Suppressor macrophage treated with lipopolysaccharide for 1 hour (primary cell): ENCODE results near the gene GDAP1L1.
"Not testable (repeated sequence)": the region's sequence is repeated elsewhere in the genome, so short reads cannot be mapped to it uniquely, and the experiment has no call there.

Experiments used
- DNase-seq, 3 donors: peaks; one replicate each; pipeline ENCODE4 v3.0.0-alpha.2; 2020 to 2022

The GDAP1L1 gene

DNA sequence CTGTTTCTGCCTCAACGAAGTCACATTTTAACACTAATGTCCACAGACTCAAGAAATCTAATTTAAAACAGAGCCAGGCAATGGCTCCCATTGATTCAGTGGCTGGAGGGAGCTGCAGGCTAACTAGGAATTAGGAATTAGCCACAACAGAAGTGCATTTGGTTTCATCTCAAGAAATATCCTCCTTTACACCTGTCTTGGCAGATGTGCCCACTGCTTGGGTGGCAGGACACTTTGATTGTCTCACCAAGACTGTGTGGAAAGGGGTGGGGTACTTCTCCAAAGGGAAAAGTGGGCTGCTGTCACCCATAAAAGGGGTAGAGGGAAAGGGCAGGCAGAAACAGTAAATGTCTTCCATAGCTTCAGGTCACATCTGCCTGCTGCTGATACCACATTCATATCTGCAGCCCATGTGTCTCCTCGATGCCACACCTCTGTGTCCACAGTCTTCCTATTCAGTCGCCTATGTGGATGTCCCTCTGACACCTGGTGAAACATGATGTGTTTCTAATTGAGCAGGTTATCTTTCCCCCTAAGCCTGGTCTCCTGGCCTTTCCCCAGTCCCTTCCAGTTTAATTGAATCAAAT is 25.6 kb upstream of the GDAP1L1 start:
- DNase-seq, result no peak

DNA sequence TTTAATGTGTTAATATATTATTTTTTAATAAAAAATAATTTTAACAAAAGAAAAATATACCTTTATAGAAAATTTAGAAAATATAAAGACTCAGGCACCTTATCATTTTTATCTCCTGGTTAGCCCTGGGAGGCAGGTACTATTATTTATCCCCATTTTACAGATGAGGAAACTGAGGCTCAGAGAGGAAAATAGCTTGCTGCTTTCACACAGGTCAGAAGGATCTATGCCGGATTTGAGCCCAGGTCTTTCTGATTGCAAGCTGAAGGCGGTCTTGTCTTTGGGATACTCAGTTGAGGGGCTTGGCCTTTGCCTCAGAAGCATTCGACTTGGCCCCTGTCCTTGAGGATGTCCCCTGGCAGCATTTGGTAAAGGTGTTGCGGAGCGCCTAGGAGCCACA is 25.1 kb upstream of the GDAP1L1 start:
- no peak for DNase-seq

DNA sequence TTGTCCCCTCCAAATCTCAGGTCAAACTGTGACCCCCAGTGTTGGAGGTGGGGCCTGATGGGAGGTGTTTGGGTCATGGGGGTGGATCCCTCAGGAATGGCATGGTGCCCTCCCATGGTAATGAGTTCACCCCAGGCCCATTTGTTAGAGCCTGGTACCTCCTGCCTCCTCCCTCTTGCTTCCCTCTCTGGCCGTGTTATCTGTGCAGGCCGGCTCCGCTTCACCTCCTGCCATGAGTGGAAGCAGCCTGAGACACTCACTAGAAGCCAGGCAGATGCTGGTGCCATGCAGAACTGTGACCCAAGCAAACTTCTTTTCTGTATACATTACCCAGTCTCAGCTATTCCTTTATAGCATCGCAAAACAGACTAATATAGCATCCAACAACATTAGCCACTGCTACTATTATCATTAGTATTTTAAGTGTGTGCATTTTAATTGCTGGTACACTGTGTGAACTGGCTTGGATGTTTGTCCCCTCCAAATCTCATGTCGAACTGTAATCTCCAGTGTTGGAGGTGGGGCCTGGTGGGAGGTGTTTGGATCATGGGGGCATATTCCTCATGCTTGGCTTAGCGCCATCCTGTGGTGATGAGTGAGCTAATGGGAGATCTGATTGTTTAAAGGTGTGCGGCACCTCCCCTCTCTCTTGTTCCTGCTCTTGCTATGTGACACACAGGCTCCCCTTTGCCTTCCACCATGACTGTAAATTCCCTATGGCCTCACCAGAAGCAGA is 24.3 kb upstream of the GDAP1L1 start:
- no peak for DNase-seq

DNA sequence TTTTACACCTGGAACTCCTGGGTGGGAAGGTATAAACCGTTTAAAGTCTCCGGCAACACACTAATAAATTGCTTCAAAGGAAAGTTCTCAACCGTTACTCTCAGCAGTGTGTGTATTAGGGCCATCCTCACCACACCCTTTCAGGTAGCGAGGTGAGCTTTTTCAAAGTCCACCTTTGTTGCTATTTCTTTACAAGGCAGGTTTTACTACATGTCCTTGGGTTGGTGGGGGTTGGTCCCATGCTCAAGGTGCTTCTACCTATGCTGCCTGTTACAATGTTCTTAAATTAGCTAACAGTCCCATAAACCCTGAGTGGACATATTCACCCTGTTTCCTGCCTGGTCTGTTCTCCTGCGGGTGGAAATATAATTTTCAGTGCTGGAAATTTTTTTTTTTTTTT is 23.4 kb upstream of the GDAP1L1 start:
- DNase-seq, result no peak

DNA sequence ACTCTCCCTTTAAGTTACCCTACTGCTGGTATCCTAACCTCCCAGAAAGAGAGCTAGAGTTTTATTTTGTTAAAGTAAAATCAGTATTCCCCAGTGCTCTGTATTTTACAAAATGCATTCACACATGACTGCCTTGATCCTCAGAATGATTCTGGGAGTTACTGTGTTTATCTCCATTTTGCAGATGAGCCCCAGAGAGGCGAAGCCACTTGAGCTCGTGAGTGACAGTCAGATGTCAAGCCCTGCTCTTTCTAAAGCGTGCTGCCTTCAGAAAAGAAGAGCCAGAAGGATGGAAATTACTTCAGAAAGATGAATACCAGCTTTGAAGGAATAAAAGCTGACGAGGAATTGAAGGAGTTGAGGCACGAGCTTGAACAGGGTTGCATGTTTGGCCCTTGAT is 22.5 kb upstream of the GDAP1L1 start:
- no peak for DNase-seq

DNA sequence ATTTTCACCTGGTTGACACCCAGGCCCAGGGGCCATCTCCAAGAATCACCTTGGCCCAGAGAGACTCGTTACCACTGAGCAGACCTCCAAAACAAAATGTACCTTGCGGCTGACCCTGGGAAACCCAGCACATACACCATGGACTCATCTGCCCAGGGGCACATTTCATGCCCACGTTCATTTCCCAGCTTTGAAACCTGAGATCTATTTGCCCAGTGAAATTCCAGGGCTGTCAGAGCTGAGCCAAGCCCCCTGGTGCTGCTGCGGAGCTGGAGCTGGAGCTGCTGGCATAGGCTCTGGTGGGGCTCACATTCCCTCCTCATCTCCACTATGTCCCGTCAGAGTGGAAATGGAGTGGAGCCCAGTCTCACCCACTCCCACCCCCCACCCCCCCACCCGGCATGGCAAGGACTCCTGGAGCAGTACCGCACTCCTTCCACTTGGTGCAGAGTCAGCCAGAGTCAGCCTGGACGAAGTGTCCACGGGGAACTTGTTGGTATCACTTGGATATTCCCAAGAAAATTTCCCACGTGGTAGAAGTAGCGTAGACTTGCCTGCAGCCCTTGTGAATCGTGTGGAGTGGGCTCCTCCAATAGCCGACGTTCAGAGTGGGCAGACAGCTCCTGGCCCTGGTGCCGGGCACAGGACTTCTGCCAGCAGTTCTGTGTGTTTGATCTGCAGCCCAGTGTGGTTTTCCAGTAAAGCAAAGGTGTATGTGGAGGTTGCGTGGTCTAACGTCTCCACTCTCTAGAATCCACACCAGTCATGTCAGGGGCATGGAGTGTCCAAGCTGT is 18.4 kb upstream of the GDAP1L1 start:
- DNase-seq, result no peak

DNA sequence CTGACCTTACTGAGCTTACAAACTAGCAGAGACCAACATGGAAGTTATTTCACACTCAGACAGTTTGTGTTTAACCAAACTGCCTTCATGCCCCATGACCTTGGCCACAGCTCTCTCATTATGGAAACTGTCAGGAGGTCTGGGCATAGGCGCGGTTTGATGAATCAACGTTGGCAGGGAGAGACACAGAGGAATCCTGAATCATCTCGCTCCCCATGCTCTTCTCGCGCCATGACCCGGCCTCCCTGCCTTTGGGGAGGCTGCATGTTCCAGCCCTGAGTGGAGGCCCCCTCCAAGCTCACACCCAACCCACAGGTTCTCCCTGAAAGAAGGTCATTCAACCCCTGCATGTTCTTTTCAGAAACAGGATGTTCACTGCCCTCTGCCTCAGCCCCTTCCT is 15.9 kb upstream of the GDAP1L1 start:
- DNase-seq, result no peak

DNA sequence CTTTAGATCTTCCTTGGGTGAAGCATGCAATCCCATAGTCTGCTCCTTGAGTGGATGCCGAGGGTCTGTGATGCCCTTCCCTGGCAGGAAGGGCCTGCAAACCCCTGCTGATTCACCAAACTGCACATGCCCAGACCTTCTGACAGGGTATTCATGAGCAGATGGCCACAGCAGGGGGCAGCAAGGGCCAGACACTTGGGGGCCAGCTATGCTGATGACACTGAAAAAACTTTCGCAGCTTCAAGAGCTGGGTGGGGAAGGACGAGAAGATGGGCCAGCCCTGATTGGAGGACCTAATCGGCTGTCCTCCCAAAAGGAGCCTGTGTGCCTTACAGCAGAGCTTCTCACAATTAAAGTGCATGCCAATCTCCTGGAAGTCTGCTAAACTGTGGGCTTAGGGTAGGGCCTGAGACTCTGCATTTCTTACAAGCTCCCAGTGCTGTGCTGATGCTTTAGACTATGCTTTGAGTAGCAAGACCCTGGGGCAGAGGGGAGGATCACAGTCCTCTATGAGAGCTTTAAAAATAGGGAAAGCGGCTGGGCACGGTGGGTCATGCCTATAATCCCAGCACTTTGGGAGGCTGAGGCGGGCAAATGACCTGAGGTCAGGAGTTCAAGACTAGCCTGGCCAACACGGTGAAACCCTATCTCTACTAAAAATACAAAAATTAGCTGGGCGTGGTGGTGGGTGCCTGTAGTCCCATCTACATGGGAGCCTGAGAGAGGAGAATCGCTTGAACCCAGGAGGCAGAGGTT is 15.2 kb upstream of the GDAP1L1 start:
- DNase-seq, result no peak

DNA sequence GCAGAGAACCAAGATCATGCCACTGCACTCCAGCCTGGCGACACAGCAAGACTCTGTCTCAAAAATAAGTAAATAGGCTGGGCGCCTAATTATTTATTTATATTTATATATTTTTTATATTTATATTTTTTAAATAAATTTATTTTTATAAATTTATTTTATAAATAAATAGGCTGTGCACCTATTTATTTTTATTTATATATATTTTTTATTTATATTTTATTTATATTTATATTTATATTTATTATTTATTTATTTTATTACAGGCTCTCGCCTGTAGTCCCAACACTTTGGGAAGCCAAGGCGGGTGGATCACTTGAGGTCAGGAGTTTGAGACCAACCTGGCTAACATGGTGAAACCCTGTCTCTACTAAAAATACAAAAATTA is 14.6 kb upstream of the GDAP1L1 start:
- not testable (repeated sequence) for DNase-seq

DNA sequence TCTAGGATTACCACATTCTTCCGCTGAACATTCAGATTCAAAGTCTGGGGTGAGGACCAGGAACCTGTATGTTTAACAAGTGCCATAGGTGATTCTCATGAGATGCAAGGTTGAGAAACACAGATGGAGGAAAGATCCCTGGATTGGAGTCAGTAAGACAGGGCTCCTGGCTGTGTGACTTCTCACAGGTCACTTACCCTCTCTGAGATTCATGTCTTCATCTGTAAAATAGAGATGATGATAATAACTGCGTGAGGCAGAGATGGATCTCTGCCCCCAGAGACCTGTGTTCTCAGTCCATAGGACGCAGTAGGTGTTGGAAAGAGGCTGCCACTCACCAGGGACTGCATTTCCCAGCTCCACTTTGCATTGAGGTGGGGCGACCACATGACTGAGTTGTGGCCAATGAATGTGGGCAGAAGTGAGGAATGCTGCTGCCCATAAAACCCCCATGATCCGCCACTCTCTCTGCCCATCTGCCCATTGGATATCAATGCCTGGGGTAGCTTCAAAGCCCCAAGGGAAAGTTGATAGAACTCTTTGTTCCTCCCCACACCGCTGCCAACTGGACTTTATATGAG is 13.6 kb upstream of the GDAP1L1 start:
- no peak for DNase-seq

DNA sequence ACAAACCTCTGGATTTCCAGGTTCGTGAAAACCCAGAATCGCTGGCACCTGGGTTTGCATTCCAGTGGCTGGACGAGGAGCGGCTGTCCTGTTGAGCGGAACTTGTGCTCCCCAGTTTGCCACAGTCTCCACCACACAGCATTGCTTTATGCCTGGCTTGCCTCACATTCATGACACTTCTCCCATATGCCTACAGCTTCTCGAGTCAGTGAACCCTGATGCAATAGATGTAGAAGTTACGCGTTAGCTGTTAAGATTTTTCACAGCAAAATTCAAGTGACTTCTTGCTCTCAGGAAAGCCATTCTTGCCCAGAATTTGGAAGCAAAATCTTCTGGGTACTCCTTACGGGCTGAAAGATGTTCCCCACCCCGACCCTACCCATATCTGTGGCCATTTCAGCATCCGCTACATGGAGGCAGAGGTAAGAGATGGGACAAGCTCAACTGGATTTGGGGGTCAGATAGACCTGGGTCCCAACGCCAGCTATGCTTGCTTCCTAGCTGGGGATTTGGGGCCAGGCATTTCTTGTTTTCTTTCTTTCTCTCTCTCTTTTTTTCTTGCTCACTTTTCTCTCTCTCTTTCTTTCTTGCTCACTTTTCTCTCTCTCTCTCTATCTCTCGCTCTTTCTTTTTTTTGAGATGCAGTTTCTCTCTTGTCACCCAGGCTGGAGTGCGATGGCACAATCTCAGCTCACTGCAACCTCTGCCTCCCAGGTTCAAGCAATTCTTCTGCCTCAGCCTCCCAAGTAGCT is 12.4 kb upstream of the GDAP1L1 start:
- no peak for DNase-seq

DNA sequence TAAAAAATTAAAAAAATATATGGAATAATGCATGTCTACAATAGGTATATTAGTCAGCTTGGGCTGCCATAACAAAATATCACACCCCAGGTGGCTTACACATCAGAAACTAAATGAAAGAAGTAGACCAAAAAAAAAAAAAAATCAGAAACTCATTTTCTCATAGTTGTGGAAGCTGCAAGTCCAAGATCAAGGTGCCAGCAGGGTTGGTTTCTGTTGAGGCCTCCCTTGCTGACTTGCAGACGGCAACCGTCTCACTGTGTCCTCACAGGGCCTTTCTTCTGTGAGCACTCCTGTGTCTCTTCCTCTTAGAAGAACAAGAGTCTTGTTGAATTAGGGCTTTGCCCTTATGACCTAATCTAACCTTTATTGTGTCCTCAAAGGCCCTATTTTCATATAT is 11.4 kb upstream of the GDAP1L1 start:
- no peak for DNase-seq

DNA sequence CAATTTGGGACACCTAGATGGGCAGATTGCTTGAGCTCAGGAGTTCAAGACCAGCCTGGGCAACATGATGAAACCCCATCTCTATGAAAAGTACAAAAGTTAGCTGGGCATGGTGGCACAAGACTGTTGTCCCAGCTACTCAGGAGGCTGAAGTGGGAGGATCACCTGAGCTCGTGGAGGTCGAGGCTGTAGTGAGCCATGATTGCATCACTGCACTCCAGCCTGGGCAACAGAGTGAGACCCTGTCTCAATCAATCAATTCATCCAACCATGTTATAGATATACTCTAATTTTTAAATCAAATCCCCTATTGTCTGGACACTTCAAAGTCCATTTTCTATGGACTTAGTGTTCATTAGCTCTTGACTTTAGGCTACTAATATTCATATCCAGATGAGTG is 10.3 kb upstream of the GDAP1L1 start:
- not testable (repeated sequence) for DNase-seq

DNA sequence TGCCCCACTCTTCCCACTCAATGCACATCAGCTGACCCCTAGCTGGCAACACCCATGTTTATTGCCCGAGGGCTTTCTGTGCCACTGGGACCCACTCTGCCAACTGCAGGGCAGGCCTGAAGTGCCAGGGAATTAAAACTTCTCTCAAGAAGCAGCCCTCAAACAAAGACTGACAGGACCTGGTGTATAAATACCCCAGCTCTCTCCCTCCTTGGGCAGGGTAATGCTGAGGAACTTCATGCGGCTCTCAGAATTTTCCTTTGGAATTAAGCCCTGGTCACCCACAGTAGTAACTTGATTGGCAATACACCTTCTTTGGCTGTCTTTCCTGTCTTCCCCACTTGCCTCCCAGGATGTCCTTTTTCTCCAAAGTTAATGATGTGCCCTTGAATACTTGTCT is 5.3 kb upstream of the GDAP1L1 start:
- no peak for DNase-seq

DNA sequence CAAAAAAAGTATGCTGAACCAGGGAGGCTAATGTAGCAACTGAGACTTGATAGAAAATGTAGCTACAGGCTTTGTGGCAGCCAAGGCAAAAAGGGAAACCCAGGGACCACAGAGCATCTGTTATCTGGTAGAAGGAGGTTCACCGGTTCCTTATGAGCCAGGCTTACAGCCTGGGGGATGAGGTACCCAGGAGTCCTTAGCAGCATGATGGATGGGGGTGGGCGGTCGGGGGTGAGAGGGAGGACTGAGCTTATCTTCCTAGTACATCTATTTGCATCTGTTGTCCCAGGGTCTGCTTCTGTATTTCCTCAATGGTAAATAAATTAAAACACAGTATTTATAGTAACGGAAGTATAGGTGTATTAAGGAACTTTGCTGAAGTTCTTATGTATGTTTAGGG is 1.1 kb upstream of the GDAP1L1 start:
- DNase-seq, result no peak

DNA sequence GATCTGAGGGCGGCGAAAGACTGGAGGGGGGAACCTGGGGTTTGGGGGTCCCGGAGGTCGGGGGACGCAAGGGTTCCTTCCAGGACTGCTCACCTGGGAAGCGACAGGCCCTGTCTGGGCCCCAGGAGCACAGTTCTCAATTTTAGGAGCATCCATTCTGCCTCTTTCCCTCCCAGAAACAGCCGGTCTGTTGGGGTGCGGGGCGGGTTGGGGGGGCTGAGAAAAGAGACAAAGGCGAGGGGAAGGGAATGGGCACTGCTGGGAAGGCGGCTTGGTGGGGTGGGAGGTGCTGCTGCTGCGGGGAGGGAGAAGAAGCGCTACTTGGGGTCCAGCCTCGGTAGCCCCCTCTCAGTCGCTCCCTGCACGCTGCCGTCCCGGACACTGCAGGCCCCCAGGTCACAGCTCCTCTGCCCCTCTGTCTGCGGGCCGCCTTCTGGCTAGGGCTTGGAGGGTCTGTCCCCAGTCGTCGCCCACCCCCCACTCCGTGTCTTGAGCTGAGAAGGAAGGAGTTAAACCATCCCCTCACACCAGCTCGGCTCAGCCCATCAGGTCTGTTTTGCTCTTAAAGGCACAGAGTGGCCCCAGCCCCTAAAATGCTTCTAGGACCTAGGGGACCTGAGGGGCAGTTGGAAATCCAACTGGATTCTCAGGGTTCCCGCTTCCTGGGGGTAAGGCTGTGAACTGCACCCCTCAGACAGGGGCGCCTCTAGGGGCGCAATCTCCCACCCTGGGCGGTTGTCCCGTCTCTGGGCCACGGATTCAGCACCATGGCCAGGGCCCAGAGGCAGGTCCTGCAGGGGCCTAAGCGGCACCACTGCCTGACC is 690 bp downstream of the GDAP1L1 start:
- peak in 2 of 3 donors; percentile 31 to 49 for DNase-seq

DNA sequence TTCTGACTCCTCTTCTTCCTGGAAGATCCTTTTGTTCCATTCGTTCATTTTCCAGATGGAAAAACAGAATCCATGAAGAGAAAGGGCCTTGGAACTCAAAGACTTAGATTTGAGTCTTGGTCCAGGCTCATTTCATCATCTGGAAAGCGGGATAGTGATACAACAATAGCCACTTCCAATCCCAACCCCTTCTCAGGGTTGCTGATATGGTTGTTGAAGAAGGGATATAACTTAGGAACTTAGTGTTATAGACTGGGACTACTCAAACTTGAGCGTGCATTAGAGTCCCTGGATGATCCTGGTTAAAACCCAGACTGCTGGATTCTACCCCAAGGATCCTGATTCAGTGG is 1.3 kb downstream of the GDAP1L1 start:
- DNase-seq, result no peak

DNA sequence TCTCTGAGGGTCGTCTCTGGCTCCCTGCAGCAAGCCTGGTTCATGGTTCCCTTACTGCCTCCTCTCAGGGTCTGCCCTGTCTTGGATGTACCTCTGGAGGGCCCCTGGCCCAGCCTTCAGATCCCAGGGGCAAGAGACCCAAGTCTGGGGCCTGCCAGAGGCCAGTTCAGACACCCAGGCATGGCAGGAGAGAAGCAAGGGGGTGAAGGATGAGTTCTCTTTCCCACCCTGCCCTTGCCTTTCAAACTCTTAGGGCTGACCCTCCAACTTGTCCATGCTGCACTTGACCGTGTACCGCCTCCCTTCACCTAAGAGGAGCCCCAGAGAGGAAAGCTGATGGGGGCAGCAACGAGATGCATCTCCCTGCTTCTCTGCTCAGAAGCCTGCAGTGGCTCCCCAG is 4.2 kb downstream of the GDAP1L1 start:
- no peak for DNase-seq

DNA sequence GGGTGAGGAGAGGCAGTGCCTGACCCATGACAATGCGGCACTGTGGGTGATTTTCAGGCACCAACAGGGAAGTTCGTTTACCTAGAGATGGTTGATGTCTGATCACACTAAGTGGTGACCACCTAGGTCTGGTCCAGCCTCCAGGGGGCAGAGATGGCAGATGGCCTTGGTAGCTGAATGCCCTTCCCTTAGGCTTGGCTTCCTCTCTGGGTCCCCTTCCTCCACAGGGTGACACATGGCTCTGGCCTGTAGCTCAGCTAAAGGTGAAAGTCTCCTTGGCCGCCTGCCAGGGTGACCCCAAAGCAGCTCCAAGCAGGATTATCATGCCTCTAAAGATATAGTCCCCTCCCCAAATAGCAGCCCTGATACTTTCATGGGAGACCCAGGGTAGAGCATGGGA is 6.4 kb downstream of the GDAP1L1 start:
- DNase-seq, result no peak

DNA sequence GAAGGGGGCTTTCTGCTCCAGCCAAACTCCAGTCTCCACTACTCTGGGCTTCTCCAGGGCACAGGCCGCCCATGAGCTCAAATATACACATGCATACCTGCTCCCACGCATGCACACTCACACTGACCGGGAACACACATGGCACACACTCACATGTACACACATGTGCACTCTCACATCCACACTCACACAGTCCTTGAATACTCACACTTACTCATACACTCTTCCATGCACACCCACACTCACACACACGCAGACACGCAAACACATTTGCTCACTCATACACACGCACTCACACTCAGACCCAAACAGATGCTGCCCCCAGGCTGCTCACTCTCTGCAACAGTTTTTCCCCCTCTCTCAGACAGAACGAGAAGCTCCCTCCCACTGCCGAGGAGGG is 7.0 kb downstream of the GDAP1L1 start:
- no peak for DNase-seq

DNA sequence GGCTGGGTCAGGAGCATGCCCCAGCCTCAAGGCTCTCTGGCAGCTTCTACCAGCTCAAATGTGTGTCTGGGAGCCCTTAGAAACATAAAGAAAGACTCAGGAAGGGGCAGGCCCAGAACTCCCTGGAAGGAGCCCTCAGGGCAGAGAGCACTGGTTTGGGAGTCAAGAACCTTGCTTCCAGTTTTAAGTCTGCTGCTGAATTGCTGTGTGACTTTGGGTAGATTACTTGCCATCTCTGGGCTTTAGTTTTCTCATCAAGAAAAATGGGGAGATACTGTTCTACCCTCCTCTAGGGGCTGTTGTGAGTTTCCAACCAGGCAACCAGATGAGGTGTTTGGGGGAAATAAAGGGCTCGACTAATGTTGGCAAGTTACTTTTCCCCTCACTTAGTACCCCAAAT is 8.8 kb downstream of the GDAP1L1 start:
- no peak for DNase-seq

DNA sequence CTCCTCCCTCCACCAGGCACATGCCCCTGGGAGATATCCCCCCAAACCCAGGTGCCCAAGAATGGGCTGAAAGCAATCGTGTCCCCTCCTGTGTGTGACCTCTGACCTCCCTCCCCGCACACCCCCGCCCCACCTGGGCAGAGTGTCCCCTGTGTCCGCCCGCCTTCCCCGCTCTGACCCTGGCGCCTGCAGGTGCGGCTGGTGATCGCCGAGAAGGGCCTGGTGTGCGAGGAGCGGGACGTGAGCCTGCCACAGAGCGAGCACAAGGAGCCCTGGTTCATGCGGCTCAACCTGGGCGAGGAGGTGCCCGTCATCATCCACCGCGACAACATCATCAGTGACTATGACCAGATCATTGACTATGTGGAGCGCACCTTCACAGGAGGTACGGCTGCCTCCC is 9.9 kb downstream of the GDAP1L1 start:
- no peak for DNase-seq
